Neural cell (in vitro differentiated cells): ENCODE results near the gene BCL2L14.

Source experiments
- EZH2 ChIP-seq: fragments of 200-600, 300-800 bp; shearing (Covaris generic), sonication (generic); IDR thresholded peaks from 2 replicates; pipeline ENCODE4 v1.6.1; 2014; ENCODE audit warnings: antibody characterized with exemption, low read length, borderline replicate concordance, mild to moderate bottlenecking; ENCODE audit not compliant: insufficient read depth, poor library complexity, severe bottlenecking
- MXI1 ChIP-seq: fragments of 450-650 bp; conservative IDR thresholded peaks from 2 replicates; pipeline ENCODE4 v1.6.1; 2014; ENCODE audit warnings: antibody characterized with exemption, mild to moderate bottlenecking; ENCODE audit not compliant: poor library complexity, severe bottlenecking
- TF ChIP-seq, protein P1 (sequence below): fragments of 450-650 bp; IDR thresholded peaks from 2 replicates; pipeline ENCODE4 v1.5.1; 2014; ENCODE audit warnings: antibody characterized with exemption, mild to moderate bottlenecking, moderate library complexity; ENCODE audit not compliant: poor library complexity, severe bottlenecking

DNA sequence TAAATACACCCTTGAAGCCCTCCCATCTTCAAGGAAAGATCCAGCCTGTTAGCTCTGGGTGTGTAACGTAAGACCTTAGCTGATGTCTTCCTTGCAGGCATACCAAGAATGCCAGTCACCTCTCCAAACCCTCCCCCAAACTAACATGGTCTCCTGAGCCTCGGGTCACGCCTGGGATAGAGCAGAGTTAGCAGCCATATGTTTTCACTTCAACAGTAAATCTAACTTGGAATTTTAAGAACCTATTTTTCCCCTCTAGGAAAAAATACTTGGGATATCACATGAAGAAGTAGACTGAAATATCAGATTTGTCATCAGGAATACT lies 27.9 kb downstream of the BCL2L14 start:
- TF ChIP-seq, protein P1, sequence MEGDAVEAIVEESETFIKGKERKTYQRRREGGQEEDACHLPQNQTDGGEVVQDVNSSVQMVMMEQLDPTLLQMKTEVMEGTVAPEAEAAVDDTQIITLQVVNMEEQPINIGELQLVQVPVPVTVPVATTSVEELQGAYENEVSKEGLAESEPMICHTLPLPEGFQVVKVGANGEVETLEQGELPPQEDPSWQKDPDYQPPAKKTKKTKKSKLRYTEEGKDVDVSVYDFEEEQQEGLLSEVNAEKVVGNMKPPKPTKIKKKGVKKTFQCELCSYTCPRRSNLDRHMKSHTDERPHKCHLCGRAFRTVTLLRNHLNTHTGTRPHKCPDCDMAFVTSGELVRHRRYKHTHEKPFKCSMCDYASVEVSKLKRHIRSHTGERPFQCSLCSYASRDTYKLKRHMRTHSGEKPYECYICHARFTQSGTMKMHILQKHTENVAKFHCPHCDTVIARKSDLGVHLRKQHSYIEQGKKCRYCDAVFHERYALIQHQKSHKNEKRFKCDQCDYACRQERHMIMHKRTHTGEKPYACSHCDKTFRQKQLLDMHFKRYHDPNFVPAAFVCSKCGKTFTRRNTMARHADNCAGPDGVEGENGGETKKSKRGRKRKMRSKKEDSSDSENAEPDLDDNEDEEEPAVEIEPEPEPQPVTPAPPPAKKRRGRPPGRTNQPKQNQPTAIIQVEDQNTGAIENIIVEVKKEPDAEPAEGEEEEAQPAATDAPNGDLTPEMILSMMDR, result no peak
- TF ChIP-seq MXI1 (no peak), EZH2 (no peak)
